ENCODE data around the gene RANBP2.

Gene RANBP2

DNA sequence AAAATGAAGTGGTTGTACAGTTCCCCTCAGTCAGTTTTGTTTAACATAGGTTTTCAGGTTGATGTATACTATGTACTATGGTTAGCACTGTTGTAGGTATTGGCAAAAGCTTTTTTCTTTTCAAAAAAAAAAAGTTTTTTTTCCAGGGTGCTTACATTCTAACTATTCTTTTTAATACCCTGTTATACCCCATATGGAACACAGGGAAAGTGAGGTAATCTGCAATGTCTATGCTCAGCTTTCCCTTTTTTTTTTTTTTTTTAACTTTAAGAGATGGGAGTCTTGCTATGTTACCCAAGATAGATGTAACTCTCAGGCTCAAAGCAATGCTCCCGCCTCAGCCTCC lies 66.7 kb downstream of the RANBP2 start:
- no peak for DNase-seq

DNA sequence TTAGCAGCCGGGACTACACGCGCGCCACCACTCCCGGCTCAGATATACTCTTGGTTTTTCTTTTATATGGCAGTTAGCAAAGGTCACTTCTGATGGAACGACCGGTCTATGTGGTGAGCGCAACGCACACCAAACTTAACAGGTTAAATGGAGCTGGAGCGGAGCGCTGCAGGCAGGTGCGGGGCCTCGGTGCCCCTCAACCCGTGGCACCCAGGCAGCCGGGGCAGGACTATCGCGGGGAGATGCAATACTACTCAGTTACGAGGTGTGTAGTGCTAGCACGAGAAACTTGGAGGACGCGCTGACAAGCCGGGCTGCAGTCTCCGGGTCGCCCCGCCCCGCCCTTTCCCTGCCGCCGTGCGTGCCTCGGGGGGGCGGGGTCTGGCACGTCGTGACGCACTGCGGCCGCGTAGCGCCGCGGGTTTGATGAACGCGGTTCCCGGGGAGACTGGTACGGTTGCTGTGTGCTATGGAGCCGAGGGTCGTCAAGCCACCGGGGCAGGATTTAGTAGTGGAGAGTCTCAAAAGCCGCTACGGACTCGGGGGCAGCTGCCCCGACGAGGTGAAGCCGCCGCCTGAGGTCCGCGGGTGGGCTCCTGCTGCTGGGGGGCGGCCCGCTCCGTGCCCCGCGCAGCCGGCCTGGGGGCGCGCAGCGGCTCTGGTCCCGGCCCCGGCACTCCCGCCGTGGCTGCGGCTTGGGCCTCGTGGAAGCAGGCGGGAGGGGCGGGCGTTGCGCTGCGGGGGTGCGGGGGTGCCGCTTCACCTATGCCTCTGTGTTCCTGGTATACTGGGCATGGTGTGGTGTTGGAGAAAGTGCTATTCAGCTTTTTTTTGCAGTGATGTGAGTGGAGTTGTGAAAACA lies 67.3 kb downstream of the RANBP2 start, which contains the start of gene CCDC138:
Gene CCDC138 (plus strand): TSS at position 418 of the 862 bp plus-strand sequence. CDS start 52 bp downstream, at position 470.
- peak; percentile 86 for DNase-seq

DNA sequence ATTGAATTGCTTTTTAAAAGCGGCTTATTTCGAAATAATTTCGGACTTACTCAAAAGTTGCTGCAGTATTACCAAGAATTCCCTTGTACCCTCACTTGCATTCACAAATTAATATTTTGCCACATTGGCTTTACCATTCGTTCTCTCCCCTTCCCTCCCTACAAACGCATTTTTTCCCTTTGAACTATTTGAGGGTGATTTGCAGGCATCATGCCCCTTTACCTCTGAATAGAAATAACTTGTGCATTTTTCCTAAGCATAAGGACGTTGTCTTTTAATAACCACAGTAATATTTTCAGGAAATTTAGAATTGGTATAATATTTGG lies 67.9 kb downstream of the RANBP2 start:
- DNase-seq, result no peak

DNA sequence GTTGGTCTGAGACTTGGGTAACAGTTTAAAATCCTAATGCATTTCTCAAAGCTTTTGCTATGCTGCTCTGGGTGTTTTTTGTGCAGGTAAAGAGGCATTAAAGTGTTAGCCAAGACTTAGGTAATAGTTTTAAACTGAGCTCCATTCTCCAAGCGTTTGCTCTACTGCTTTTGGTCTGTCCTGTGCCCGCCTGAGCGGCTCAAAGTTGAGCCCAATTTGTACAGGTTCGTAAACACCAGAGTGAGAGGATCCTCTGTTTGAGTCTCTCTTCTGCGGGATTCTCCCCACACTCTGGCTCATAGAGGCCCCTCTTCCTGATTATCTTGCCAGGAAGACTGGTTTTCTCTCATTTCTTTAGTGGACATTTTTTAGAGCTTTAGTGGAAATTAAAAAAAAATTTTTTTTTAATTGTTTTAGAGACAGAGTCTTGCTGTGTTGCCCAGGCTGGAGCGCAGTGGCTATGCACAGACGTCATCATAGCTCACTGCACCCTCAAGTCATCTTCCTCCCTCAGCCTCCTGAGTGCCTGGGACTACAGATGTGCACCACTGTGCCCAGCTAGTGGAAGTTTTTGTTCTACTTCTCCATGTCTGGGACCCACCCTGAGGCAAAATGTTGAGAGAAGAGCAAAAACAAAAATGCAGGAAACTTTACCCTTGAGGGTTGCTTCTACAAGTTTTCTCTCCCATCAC lies 83.9 kb downstream of the RANBP2 start:
- DNase-seq, result no peak

DNA sequence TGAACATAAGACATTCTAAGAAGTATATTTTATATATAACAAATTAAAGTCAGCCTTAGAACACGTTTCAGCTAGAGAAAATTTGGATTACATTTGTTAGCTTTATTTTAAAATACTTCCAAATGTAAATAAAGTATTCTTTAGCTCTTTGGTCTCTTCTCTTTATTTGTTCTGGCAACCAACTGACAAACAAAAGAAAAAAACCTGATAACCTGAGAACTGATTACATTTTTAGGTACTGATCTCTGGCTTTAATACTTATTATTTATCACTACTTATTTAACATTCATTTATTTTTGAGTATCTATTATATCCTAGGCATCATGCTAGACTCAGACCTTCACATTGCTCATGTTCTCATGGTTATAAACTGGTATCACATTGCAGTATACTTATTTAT lies 85.8 kb downstream of the RANBP2 start:
- no peak for DNase-seq

DNA sequence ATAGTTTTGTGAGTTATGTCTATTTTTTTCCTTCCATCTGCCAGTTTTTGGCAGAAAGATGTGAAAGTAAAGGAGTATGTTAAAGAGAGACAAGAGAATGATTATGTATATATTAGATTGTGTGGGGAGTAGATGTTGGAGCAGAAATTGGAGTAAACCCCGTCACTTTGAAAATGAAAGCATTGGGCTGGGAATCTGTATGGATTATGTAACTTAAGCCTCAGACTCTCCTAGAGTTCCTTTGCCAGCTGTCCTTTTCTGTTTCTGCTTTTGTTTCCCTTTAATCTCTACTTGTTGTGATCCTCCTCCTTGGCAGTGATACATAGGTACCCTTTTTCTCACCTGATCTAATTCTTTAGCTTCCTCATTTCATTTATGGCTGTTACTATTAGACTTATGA lies 86.5 kb downstream of the RANBP2 start:
- no peak for DNase-seq

DNA sequence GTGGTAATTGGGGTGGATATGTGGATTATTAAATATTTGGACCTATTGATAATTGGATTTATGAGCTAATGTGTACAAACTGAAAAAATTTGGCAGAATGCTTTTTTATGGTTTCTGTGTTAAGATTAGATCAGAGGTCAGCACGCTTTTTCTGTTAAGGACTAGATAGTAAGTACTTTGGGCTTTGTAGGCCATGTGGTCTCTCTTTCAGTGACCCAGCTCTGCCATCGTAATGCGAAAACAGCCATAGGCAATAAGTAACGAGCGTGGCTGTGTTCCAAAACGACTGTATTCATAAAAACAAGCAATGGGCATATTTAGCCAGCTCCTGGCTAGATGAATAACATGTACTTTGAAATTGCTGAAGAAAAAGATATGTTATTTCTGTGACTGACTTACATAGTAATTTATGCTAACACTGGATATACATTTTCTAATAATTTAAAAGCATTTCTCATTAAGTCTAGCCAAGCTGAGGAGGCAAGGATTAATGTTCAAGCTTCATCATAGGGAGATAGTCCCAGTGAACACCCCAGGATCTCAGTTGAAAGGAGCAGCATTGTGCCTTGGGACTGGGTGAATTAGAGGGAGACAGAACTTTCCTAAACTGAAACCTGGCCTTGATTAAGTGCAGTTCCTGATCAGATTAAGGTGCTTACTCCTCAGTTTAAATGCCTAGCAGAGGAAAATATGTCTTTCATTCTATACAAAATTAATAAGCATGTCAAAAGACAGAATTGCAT lies 87.3 kb downstream of the RANBP2 start:
- DNase-seq, result no peak

DNA sequence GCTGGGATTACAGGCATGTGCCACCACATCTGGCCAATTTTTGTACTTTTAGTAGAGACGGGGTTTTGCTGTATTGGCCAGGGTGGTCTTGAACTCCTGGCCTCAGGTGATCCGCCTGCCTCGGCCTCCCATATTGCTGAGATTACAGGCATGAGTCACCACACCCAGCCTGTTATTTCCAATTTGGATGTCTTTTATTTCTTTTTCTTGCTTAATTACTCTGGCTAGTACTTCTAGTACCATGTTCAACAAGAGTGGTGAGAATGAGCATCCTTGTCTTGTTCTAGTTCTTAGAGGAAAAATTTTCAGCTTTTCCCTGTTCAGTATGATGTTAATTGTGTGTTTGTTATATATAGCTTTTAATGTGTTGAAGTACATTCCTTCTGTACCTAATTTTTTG lies 90.7 kb downstream of the RANBP2 start:
- no peak for DNase-seq

DNA sequence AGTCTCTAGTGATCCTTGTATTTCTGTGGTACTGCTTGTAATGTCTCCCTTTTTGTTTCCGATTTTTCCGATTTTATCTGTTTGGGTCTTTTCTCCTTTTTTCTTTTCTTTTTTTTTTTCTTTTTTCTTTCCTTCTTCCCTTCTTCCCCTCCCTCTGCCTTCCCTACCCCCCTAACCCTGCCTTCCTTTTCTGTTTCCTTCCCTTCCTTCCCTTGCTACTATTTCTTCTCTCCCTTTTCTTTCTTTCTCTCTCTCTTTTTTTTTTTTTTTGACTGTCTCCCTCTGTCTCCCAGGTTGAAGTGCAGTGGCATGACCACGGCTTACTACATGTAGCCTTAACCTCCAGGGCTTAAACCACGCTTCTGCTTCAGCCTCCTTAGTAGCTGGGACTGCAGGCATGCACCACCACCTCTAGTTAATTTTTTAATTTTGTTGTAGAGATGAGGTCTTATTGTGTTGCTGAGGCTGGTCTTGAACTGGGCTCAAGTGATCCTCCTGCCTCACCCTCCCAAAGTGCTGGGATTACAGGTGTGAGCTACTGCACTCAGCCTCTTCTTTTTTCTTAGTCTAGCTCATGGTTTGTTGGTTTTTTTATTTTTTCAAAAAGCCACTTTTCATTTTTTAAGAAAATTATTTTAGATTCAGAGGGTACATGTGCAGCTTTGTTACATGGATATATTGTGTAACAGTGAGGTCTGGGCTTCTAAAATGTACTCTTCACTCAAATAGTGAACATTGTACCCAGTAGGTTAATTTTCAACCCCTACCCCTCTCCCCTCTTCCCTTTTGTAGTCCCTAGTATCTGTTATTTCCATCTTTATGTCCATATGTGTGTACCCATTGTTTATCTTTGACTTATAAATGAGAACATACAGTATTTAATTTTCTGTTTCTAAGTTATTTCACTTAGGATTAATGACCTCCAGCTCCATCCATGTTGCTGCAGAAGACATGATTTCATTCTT lies 92.0 kb downstream of the RANBP2 start:
- no peak for DNase-seq

DNA sequence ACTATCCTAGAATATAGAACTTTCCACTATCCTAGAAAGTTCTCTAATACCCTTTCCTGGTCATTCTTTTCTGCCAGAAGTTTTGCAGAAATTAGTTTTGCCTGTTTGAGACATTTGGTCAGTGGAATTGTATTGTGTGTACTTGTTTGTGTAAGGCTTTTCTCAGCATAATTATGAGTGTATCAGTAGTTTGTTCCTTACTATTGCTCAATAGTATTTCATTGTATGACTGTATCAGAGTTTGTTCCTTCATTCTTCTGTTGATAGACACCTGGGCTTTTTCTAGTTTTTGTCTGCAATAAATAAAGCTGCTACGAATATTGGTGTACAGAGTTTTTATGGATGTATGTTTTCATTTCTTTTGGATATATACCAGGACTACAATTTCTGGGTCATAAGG lies 94.5 kb downstream of the RANBP2 start:
- no peak for DNase-seq

DNA sequence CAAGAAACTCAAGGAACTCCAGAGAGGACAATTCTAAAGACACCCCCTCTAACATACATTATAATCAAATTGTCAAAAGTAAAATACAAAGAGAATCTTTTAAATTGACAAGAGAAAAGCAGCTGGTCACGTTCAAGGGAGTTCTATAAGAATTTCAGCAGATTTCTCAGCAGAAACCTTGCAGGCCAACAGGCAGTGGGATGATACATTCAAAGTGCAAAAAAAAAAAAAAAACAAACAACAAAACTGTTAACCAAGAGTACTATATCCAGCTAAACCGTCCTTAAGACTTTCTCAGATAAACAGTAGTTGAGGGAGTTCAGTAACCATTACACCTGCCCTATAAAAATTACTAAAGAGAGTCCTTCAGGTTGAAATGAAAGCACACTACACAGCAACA lies 101.2 kb downstream of the RANBP2 start:
- DNase-seq, result no peak

DNA sequence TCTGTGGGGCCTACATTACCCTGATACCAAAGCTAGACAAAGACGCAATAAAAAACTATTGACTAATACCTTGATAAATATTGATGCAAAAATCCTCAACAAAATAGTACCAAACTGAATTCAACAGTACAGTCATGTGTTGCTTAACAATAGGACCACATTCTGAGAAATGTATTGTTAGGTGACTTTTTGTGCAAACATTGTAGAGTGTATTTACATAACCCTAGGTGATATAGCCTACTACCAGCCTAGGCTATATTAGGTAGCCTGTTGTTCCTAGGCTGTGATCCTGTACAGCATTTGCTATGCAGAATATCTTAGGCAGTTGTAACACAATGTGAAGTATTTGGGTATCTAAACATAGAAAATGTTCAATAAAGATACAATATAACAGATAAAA lies 104.0 kb downstream of the RANBP2 start:
- no peak for DNase-seq

DNA sequence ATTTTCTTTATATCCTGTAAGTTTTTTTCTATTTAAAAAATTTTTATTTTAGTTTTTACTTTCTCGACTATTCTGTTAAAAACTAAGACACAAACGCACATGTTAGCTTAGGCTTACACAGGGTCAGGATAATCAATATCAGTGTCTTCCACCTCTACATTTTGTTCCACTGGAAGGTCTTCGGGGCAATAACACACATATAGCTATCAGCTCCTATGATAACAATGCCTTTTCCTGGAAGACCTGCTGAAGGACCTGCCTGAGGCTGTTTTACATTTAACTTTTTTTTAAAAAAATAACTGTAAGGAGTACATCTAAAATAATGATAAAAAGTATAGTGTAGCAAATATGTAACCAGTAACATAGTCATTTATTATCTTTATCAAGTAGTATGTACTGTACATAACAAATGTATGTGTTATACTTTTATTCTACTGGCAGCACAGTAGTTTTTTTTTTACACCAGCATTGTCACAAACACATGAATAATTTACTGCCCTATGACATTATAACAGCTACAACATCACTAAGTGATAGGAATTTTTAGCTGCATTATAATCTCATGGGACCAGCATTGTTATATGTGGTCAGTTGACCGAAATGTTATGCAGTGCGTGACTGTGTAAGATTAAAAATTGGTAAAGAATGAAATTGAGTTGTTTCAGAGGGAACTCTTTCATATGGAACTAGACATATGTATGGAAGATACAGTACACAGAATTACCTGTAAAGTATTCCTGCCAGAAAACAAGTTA lies 105.2 kb downstream of the RANBP2 start:
- DNase-seq, result no peak

DNA sequence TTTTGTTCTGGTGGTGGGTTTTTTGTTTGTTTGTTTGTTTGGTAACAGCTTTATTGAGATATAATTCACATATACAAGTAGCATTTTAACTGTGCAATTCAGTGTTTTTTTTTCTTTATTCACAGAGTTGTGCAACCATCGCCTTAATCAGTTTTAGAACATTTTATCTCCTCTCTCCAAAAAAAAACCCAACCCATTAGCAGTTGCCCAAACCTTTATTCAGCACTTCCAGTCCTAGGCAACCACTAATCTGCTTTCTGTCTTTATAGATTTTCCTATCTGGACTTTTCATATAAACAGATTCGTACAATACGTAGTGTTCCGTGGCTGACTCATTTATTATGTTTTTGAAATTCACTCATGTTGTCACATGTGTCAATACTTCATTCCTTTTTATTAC lies 106.0 kb downstream of the RANBP2 start:
- DNase-seq, result no peak

DNA sequence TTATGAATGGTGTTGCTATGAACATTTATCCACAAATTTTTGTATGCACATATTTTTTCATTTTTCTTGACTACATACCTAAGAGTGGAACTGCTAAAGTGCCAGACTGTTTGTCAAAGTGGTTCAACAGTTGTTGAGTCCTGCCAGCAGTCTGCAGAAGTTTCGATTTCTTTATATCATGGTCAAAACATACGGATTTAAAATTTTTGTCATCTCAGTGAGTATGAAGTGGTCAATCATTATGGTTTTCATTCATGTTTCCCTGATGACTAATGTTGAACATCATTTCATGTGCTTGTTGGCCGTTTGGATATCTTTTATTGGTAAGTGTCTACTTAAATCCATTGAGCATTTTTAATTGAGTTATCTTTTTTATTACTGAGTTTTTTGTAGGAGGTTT lies 106.5 kb downstream of the RANBP2 start:
- DNase-seq, result no peak

DNA sequence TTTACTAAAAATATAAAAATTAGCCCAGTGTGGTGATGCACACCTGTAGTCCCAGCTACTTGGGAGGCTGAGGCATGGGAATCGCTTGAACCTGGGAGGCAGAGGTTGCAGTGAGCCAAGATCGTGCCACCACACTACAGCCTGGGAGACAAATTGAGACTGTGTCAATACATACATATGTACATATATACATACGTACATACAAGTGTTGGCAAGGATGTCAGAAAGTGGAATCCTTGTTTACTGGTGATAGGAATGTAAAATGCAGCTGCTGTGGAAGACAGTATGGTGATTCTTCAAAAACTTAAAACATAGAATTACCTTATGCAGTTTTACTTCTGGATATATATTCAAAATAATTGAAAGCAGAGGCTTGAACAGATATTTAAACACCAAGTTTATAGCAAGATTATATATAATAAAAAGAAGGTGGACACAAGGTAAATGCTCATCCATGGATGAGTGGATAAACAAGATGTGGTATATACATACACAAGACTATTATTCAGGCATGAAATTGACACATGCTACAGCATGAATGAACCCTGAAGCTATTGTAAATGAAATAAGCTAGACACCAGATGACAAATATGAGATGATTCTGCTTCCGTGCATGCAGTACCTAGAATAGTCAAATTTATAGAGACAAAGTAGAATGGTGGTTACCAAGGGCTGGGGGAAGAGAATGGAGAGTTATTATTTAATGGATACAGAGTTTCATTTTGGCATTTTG lies 110.5 kb downstream of the RANBP2 start:
- peak; percentile 42 for DNase-seq

DNA sequence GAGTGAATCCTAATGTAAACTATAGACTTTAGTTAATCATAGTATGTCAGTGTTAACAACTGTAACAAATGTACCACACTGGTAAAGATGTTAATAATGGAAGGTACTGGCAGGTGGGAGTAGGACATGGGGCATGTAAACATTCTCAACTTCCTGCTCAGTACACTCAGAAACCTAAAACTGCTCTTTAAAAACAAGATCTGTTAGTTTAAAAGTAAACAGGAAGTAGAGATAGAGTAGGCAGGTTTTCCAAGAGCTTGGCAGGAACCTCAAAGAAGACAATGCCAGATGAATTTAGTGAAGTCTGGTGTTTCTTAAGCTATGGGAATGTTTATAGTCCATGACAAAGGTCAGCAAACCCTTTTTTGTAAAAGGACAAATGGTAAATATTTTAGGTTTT lies 113.9 kb downstream of the RANBP2 start:
- DNase-seq, result no peak

DNA sequence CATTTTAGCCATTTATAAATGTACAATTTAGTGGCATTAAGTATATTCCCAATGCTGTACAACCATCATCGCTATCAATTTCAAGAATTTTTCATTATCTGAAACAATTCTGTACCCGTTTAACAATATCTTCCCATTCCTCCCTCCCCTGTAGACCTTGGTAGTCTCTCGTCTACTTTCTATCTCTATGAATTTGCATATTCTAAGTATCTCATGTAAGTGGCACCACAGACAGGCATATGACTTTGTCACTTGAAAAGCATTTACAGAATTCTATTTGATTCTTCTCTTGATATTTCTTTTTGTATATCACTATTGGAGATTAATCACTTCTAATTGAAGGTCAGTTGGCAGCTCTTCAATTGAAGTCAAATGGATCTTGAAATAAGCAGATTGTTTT lies 115.3 kb downstream of the RANBP2 start:
- no peak for DNase-seq

DNA sequence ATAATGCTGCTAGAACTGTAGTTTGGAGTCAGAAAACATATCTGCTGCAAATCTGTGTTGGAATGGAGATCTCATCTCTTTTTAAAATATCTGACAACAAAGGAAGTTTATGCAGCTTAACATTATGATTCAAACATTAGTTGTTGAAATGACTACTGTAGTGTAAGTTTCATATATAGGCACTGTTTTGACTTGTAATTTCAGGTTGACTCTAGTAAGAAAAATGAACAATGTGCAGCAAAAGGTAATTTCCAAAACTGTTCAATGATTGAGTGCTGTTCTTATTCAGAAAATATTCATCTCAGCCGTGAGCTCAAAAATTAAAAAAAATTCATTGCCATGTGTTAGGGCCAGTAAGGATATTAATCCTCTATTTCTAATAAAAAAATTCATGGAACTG lies 115.8 kb downstream of the RANBP2 start:
- no peak for DNase-seq

All from NCI-H1694 (cell line).